DMS153 treated with DMSO at 0.1 percent for 48 hours (cell line): ENCODE data around the gene SPTLC1.
A peak's percentile ranks its signal among the peaks of the same experiment; 100 is the strongest.
"Not testable (repeated sequence)": the region's sequence is repeated elsewhere in the genome, so short reads cannot be mapped to it uniquely, and the experiment has no call there.

ENCODE experiments used
- DNase-seq: peaks from one replicate; lab custom pipeline; 2025; ENCODE audit not compliant: unreplicated experiment; lab: John Stamatoyannopoulos, UW

Gene SPTLC1

GRCh38 chr9:92140754-92141143, 25.5 kb upstream of the SPTLC1 start:
- no peak for DNase-seq

DNA sequence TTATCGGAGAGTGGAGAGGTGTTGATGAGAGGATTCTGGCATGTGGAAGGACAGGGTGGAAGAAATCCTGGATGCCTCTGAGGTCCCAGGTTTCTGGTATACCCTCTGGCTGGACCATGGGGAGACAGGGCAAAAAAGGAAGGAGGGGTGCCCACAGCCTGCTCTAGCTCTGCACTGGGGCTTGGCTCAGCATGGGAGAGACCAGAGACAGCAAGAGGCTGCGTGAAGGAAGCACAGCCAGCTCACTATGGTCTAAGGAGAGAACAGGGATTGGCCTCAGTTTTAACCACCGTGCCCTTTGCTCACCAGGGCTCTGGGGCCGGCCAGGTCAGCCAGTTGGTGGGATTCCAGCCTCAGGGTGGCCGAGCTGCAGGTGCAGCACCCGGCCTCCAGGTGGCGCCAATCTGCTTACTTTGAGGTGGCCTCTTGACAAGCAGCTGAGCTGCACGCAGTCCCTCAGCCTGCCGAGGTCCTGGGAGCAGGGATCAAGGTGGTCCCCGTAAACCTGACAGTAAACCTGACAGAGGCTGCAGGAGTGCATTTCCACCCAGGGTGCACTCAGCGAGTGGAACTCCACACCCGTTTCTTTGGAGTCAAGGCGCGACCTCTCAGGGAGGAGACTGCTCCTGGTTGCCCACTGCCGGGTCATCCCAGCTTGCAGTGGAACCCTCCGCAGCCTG, 25.0 kb upstream of the SPTLC1 start:
- peak; percentile 39 for DNase-seq

GRCh38 chr9:92138960-92139540, 23.8 kb upstream of the SPTLC1 start:
- DNase-seq = not testable (repeated sequence)

DNA sequence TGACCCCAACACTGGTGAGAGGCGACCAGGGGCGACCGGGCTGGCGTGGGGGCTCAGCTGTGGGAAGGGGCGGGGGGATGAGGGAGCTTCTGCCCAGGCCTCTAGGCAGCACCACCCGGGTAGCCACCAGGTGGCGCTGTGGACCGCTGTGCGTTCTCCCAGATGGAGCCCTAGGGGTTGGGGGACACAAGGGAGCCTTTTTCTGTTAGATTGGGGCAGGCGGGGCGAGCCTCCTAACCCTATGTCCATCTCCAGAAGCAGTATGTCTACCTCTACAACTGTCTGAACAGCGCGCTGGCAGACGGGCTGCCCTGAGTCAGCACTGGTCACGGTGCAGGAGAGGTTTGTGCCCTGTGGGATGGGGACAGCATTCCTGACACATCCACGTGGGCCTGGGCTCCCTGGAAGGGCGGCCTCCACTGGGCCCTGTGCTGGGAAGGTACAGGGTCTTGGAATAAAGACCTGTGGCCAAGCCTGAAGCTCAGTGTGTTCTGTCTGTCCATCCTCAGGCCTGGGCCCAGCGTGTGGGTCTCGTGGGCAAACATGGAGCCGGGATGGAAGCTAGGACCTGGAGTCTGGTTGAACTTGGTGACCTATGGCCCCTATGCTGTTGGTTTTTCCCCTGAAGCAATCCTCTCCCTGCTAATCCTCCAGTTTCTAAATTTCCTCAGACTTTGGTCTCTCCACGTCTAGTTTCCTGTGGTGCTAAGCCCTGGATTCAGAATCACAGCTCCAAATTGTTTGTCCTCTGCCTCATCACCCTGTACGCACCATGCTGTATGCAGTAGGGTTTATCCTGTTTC, 23.1 kb upstream of the SPTLC1 start:
- DNase-seq = peak; percentile 17

GRCh38 chr9:92136184-92136858, 21.1 kb upstream of the SPTLC1 start:
- no peak for DNase-seq

DNA sequence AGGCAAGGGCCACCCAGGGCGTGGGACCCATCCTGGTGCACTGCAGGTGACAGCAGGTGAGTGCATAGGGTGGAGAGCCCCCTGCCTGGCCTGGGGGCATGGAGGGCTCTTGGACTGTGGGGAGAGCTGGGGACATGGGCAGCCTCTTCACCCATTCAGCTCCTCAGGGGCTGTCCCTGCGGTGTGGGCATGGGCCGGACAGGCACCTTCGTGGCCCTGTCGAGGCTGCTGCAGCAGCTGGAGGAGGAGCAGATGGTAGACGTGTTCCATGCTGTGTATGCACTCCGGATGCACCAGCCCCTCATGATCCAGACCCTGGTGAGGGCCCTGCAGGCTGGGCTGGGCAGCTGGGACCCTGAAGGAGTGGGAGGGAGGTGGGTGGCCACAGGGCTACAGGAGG, 20.4 kb upstream of the SPTLC1 start:
- DNase-seq = no peak

- peak; percentile 60 for DNase-seq
Observed at GRCh38 chr9:92133949-92134604, 18.9 kb upstream of the SPTLC1 start.

- DNase-seq = not testable (repeated sequence)
Observed at GRCh38 chr9:92132913-92133312, 17.7 kb upstream of the SPTLC1 start.

DNA sequence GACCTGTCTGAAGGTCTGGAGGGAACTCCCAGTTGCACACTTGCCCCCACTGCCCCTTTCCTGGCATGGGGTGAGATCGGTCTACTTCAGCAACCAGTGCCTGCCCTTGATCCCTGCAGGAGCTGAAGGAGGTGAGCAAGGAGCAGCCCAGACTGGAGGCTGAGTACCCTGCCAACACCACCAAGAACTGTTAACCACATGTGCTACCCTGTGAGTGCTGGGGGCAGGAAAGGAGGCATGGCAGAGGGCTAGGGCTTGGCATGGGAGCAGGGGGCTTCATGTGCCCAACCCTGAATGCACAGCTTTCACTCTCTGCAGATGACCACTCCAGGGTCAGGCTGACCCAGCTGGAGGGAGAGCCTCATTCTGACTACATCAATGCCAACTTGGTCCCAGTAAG, 17.3 kb upstream of the SPTLC1 start:
- no peak for DNase-seq

- DNase-seq = no peak
Observed at GRCh38 chr9:92122800-92123199, 7.6 kb upstream of the SPTLC1 start.

GRCh38 chr9:92122061-92122460, 6.8 kb upstream of the SPTLC1 start:
- no peak for DNase-seq

DNA sequence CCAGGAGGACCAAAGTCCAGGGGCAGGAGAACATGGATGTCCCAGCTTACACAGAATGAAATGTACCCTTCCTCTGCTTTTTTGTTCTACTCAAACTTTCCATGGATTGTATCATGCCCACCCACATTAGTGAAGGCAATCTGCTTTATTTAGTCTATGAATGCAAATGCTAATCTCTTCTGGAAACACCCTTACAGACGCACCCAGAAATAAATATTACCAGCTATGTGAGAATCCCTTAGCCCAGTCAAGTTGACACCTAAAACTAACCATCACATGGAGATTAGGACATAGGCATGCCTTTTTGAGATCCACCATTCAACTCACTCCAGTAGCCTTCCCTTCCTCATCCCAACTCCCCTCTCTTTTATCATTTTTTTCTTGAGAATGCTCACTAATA, 6.1 kb upstream of the SPTLC1 start:
- DNase-seq = no peak

GRCh38 chr9:92120138-92120537, 4.9 kb upstream of the SPTLC1 start:
- DNase-seq = no peak

DNA sequence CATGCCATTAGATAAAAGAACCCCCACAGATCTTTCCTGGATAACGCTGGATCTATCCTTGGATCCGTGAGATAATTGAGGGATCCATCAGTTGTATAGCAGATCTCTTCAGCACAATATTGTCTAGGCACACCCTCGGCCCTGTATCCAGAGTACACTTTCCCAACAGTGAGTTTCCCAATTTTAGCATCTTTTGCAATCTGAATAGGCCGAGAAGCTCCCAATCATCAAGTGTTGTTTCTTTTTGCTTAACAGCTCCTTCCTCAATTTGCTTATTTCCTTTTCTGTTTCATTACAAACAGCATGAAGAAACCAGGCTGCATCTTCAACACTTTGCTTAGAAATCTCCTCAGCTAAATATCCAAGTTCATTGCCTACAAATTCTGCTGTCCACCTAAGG, 4.4 kb upstream of the SPTLC1 start:
- no peak for DNase-seq

DNA sequence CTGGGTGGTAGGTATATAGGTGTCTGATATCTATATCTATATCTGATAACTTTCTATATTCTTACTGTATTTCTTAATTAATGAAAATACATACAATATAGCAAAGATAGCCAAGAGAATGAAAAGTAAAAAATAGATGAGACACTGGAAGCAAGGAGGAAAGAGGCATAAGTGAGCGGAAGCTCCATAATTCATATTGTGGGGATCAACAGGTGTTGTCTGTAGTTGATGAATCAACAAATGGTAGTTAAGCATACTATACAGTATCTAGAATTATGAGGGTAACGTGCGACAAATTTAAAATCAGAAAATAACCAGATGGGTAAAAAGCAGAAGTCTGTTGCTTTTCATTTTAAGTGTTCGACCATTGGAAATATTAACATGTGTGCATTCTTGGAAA, 7.1 kb downstream of the SPTLC1 start:
- DNase-seq = no peak

DNA sequence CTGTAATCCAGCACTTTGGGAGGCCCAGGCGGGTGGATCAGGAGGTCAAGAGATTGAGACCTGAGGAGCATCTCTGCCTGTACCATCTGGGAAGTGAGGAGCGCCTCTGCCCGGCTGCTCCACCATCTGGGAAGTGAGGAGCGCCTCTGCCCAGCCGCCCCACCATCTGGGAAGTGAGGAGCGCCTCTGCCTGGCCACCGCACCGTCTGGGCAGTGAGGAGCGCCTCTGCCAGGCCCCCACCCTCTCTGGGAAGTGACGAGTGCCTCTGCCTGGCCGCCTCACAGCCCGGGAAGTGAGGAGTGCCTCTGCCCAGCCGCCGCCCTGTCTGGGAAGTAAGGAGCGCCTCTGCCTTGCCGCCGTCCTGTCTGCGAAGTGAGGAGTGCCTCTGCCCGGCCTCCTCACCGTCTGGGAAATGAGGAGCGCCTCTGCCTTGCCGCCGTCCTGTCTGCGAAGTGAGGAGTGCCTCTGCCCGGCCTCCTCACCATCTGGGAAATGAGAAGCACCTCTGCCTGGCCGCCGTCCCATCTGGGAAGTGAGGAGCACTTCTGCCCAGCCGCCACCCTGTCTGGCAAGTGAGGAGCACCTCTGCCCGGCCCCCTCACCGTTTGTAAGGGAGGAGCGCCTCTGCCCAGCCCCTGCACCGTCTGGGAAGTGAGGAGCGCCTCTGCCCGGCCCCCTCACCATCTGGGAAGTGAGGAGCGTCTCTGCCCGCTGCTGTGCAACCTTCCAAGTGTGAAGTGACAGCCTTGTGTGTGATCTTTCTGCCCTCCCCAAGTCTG, 9.6 kb downstream of the SPTLC1 start:
- DNase-seq = not testable (repeated sequence)

DNA sequence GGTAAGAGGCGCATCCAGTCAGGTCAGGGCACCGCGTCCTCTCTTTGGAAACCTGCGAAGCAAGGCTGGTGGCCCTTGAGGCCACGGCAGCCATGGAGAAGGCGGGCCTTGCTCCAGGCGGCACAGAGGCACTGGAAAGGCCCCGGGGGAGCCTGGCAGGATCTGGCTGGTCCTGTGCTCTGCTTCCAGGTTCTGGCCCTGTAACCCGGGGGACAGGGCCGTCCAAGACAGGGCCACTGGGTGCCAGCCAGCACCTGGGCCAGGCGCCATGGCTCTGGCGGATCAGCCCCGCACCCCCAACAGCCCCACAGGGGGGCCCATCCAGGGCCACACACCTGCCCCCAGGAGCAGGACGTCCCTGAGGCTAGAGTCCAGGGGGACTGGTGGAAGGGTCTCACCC, 11.6 kb downstream of the SPTLC1 start:
- not testable (repeated sequence) for DNase-seq

DNA sequence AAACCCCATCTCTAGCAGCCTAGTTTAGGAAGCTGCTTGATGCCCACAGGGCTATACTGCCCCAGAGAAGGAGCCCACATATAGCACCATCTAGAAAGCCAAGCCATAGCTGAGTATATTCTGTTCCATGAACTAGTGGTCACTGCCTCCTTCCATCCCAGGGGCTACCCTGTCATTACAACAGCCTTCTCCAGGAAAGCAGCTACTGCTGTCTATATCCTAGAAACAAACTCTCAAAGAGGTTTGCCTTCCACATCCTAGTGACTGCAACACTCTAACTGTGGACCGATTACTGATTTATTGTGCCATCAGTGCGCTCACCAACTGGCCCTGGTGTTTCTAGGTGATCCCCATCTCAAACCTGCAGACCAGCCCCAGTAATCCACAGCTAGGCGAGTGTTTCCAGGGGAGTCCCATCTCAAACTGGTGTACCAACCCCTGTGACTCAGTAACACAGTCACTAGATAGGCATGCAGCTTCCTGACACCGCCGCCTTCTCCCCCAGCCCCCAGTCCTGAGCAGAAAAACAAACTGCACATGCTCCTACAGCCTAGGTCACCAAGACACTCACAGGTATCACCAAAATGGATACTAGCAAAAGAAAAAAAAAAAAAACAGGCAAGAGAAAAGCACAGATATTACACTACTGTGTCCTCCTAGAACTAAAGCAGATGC, 14.8 kb downstream of the SPTLC1 start:
- DNase-seq = no peak

GRCh38 chr9:92098638-92099037, 16.6 kb downstream of the SPTLC1 start:
- no peak for DNase-seq

- DNase-seq = no peak
Observed at GRCh38 chr9:92097997-92098482, 17.2 kb downstream of the SPTLC1 start.
